Measurements from ENCODE around the gene GPR158. TPM values are rescaled to one million over a fixed set of nuclear protein-coding genes. Genes with fewer than 3 reads are reported as not detected.

Gene GPR158
- total and polyA plus RNA-seq, 9 of the 15 experiments (the other 6 are each of a cell fraction or from before 2014, with no cell fraction given) = 4.0 to 7.6 (median 5.0) TPM

- TF ChIP-seq, protein P1, sequence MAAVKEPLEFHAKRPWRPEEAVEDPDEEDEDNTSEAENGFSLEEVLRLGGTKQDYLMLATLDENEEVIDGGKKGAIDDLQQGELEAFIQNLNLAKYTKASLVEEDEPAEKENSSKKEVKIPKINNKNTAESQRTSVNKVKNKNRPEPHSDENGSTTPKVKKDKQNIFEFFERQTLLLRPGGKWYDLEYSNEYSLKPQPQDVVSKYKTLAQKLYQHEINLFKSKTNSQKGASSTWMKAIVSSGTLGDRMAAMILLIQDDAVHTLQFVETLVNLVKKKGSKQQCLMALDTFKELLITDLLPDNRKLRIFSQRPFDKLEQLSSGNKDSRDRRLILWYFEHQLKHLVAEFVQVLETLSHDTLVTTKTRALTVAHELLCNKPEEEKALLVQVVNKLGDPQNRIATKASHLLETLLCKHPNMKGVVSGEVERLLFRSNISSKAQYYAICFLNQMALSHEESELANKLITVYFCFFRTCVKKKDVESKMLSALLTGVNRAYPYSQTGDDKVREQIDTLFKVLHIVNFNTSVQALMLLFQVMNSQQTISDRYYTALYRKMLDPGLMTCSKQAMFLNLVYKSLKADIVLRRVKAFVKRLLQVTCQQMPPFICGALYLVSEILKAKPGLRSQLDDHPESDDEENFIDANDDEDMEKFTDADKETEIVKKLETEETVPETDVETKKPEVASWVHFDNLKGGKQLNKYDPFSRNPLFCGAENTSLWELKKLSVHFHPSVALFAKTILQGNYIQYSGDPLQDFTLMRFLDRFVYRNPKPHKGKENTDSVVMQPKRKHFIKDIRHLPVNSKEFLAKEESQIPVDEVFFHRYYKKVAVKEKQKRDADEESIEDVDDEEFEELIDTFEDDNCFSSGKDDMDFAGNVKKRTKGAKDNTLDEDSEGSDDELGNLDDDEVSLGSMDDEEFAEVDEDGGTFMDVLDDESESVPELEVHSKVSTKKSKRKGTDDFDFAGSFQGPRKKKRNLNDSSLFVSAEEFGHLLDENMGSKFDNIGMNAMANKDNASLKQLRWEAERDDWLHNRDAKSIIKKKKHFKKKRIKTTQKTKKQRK (IDR thresholded peaks at IDR 0.05; ENCODE audit: borderline replicate concordance, low read depth, low read length) = no peak
- no peak for TF ChIP-seq TAF1 (IDR thresholded peaks at IDR 0.05; ENCODE audit: control insufficient read depth, extremely low read depth, insufficient read depth, low read length, severe bottlenecking)
Measured at GRCh38 chr10:25129592-25129991, 45.2 kb upstream of the GPR158 start (continued).

- Histone ChIP-seq H3K27ac (ENCODE audit: extremely low read depth, low read depth, low read length) (no peak overlapping the region), H3K27me3 (ENCODE audit: control insufficient read depth in 2 of 2, insufficient read depth in 2 of 2, low read length in 2 of 2) (peaks cover 2 to 6% of the 10 kb centered on the region in 2 experiments; a peak in 2 of 5 replicates), H3K4me2 (ENCODE audit: insufficient read depth, low read length) (no peak overlapping the region), H3K9me1 (ENCODE audit: control insufficient read depth, insufficient read depth, low read length) (no peaks in the 10 kb centered on the region), H3K4me1 (replicated peaks in 1 of 2; ENCODE audit: control insufficient read depth in 2 of 2, insufficient read depth in 2 of 2, low read length in 2 of 2) (no peaks in the 10 kb centered on the region), H3K4me3 (no peak overlapping the region), H4K20me1 (replicated peaks; ENCODE audit: control insufficient read depth, insufficient read depth, low read length) (no peaks in the 10 kb centered on the region), H3K79me2 (ENCODE audit: control insufficient read depth, insufficient read depth, low read length) (no peaks in the 10 kb centered on the region), H2AFZ (ENCODE audit: low read depth, low read length) (no peak overlapping the region), H3K9ac (ENCODE audit: insufficient read depth in 1 of 2, low read depth in 2 of 2, low read length in 2 of 2) (no peak overlapping the region), H3K36me3 (ENCODE audit: control insufficient read depth, insufficient read depth, low read length) (no peaks in the 10 kb centered on the region), H3K9me3 (replicated peaks; ENCODE audit: control insufficient read depth, insufficient read depth, low read depth, low read length) (no peaks in the 10 kb centered on the region)
- in situ Hi-C loops (cut with MboI) (no loop called here), intact Hi-C loops (cut with micrococcal nuclease) (no loop called here)
- ATAC-seq (no peak), FAIRE-seq (no peak), DNase-seq (ENCODE audit: extremely low read depth in 1 of 4, low spot score in 3 of 4) (no peak)
- WGBS (ENCODE audit: insufficient coverage, low coverage, missing lambda C conversion rate) = 0% methylated on average over 4 of the region's 4 CpGs
- no TSS peak for BruUV-seq (replicated peaks)
- ChIA-PET CTCF (ENCODE audit: low intra/inter-chr PET ratio) (no interaction called here), POLR2A (interaction anchor here (0.9 kb wide), 1 partner anchor 18 kb away, joined by 3 read pairs; no protein-coding TSS in a partner anchor)
- no peak for TF ChIP-seq HNRNPLL (IDR thresholded peaks at IDR 0.05; ENCODE audit: low read depth, low read length, poor library complexity, severe bottlenecking)
- TF ChIP-seq NFE2L1 (tag; IDR thresholded peaks at IDR 0.05; ENCODE audit: borderline replicate concordance, low read depth) = no peak
- TF ChIP-seq MYBL2 (IDR thresholded peaks at IDR 0.05; ENCODE audit: low read depth) = no peak
- no peak for TF ChIP-seq MYBL2 (CRISPR knock-in tag; IDR thresholded peaks at IDR 0.05; ENCODE audit: borderline replicate concordance)
- TF ChIP-seq RBM25 (IDR thresholded peaks at IDR 0.05; ENCODE audit: low read depth, low read length, severe bottlenecking) = no peak
- no peak for TF ChIP-seq DDX20 (tag; IDR thresholded peaks at IDR 0.05; ENCODE audit: low read depth)
- TF ChIP-seq RBFOX2 (IDR thresholded peaks at IDR 0.05; ENCODE audit: low read depth, low read length) = no peak
- TF ChIP-seq HINFP (tag; conservative IDR thresholded peaks at IDR 0.05; ENCODE audit: low read depth) = no peak
- no peak for TF ChIP-seq NR2F6 (CRISPR knock-in tag; IDR thresholded peaks at IDR 0.05)
Measured at GRCh38 chr10:25130906-25131305, 43.9 kb upstream of the GPR158 start.
